Stimulated activated CD8-positive, alpha-beta memory T cell treated with anti-CD3 and anti-CD28 coated beads, Interleukin-7, amount 100 ng/mL, for 4 hours (primary cell): ENCODE measurements around the gene ZFP91.

Source experiments
- DNase-seq, 2 donors: peaks; one replicate each; pipeline ENCODE4 v3.0.0-alpha.2; 2020; ENCODE audit warnings: low read depth in 2 of 2

The ZFP91 gene

DNA sequence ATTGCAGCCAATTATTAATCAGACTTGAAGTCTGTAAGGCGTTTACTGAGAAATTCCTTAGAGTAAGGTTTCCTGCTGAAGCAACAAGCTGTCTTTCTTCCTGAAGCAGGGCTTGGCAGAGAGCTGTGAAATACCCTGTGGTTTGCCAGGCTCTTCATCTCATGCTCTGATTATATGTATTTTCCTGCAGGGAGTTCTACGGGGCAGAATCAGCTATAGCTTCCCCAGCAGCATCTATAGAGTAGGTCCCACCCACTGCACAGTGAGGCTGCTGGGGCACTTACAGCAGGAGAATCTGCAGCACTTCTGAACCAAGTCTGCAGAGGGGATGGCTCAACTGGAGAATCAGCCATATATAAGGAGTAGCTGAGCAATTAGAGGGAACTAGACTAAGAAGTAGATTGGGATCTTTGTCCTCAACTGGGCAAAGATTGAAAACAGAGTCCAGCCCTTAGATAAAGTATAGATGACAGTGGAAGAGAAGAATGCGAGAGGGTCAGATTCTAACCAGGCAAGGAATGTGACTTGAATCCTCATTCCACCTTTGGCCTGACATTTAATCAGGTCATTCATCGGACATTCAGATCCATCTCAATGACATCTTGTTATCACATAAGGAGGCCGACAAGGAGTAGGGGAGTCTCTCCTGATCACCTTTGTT is 81.2 kb downstream of the ZFP91 start:
- DNase-seq = no peak
